Iris pigment epithelial cell (primary cell): ENCODE data around the gene LHX5.

Experiments
- DNase-seq: peaks from one replicate; pipeline ENCODE4 v3.0.0-alpha.2; 2011; ENCODE audit warnings: low read depth

LHX5 gene

GRCh38 chr12:113464852-113465719 lies 6.6 kb downstream of the LHX5 start:
- DNase-seq, result no peak

GRCh38 chr12:113464452-113464775 lies 7.3 kb downstream of the LHX5 start:
- no peak for DNase-seq

- DNase-seq, result no peak
Measured at GRCh38 chr12:113463746-113464451, 7.8 kb downstream of the LHX5 start.

- no peak for DNase-seq
Measured at GRCh38 chr12:113462998-113463745, 8.5 kb downstream of the LHX5 start.

- DNase-seq, result peak; percentile 61
Measured at GRCh38 chr12:113462117-113462774, 9.4 kb downstream of the LHX5 start.

GRCh38 chr12:113461666-113462065 lies 10.0 kb downstream of the LHX5 start:
- no peak for DNase-seq

- no peak for DNase-seq
Measured at GRCh38 chr12:113459981-113460380, 11.7 kb downstream of the LHX5 start.

- DNase-seq, result no peak
Measured at GRCh38 chr12:113457710-113458109, 14.0 kb downstream of the LHX5 start.

GRCh38 chr12:113457185-113457584 lies 14.5 kb downstream of the LHX5 start:
- DNase-seq, result no peak

- no peak for DNase-seq
Measured at GRCh38 chr12:113456761-113457160, 14.9 kb downstream of the LHX5 start.

GRCh38 chr12:113456199-113456598 lies 15.5 kb downstream of the LHX5 start:
- DNase-seq, result no peak

GRCh38 chr12:113453330-113453729 lies 18.3 kb downstream of the LHX5 start:
- DNase-seq, result no peak

- no peak for DNase-seq
Measured at GRCh38 chr12:113452458-113452857, 19.2 kb downstream of the LHX5 start.

- no peak for DNase-seq
Measured at GRCh38 chr12:113449839-113450238, 21.8 kb downstream of the LHX5 start.

- no peak for DNase-seq
Measured at GRCh38 chr12:113449299-113449698, 22.4 kb downstream of the LHX5 start.

- DNase-seq, result no peak
Measured at GRCh38 chr12:113448873-113449272, 22.8 kb downstream of the LHX5 start.

- DNase-seq, result no peak
Measured at GRCh38 chr12:113445544-113446171, 26.0 kb downstream of the LHX5 start.

- no peak for DNase-seq
Measured at GRCh38 chr12:113443030-113443539, 28.6 kb downstream of the LHX5 start.

- no peak for DNase-seq
Measured at GRCh38 chr12:113440947-113441782, 30.5 kb downstream of the LHX5 start.

GRCh38 chr12:113440336-113440735 lies 31.3 kb downstream of the LHX5 start:
- no peak for DNase-seq

- DNase-seq, result peak; percentile 34
Measured at GRCh38 chr12:113439606-113440030, 32.1 kb downstream of the LHX5 start.
